Prostate gland (tissue), 2 donors: ENCODE results near the gene EEFSEC. TPM values are rescaled to one million over a fixed set of nuclear protein-coding genes. Genes with fewer than 3 reads are reported as not detected.

ENCODE experiments used
- DNase-seq: peaks from one replicate; pipeline ENCODE4 v3.0.0-alpha.2; 2019; ENCODE audit warnings: low spot score
- H3K27ac ChIP-seq, 2 donors: fragments of 200-600 bp; sonication (generic); 2 replicates each; pipeline ENCODE4 v1.5.1; 2017 to 2019
- H3K27me3 ChIP-seq: fragments of 200-600 bp; sonication (generic); replicated peaks from 2 replicates; pipeline ENCODE4 v1.5.1; 2019; ENCODE audit not compliant: insufficient read depth
- H3K36me3 ChIP-seq, 2 donors: fragments of 200-600 bp; sonication (generic); 1 replicate in 1 of 2; 2 replicates in 1 of 2; pipeline versions ENCODE4 v1.5.1 to v1.8.1; 2017 to 2019
- H3K4me1 ChIP-seq: fragments of 200-600 bp; sonication (generic); replicated peaks from 2 replicates; pipeline ENCODE4 v1.5.1; 2019
- H3K4me3 ChIP-seq, 2 donors: fragments of 200-600 bp; sonication (generic); 2 replicates each; pipeline ENCODE4 v1.5.1; 2017 to 2019
- H3K9me3 ChIP-seq: fragments of 200-600 bp; sonication (generic); 2 replicates; pipeline ENCODE4 v1.5.1; 2017
- POLR2A ChIP-seq: fragments of 450-650 bp; IDR thresholded peaks from one replicate; pipeline ENCODE4 v1.6.1; 2016; ENCODE audit warnings: antibody characterized with exemption, mild to moderate bottlenecking
- POLR2AphosphoS5 ChIP-seq: sonication (generic); formaldehyde crosslinking; IDR thresholded peaks from one replicate; pipeline ENCODE4 v1.6.1; 2017; ENCODE audit warnings: antibody characterized with exemption
- WGBS: methylation state at CpG from one replicate; pipeline ENCODE4 v1.1.5; 2018; 5-methylcytosine and 5-hydroxymethylcytosine counted together
- intact Hi-C: fragments of 100-400 bp; cut with DNase I; formaldehyde crosslinking; loops from one replicate; pipeline ENCODE4 v1.14.2; 2022
- total RNA-seq, 2 donors: library from RNA; depleted of rRNA; stranded (reverse); fragments of >200 nt; gene quantifications; one replicate each; pipeline ENCODE4 v1.1.0, GENCODE V29; 2016
- TF ChIP-seq, protein P1 (sequence below), 4 experiments: fragments of 200-600 bp in 2 of 4; fragments of 450-650 bp in 2 of 4; sonication (generic) in 2 of 4; IDR thresholded peaks; 1 replicate in 3 of 4; 2 replicates in 1 of 4; pipeline ENCODE4 v1.5.1; 2016 to 2019; ENCODE audit warnings: antibody characterized with exemption in 4 of 4, mild to moderate bottlenecking in 2 of 4, moderate library complexity in 2 of 4

Gene EEFSEC
- total RNA-seq, 2 donors from 2014 or later, result 24.7 to 26.1 TPM

DNA sequence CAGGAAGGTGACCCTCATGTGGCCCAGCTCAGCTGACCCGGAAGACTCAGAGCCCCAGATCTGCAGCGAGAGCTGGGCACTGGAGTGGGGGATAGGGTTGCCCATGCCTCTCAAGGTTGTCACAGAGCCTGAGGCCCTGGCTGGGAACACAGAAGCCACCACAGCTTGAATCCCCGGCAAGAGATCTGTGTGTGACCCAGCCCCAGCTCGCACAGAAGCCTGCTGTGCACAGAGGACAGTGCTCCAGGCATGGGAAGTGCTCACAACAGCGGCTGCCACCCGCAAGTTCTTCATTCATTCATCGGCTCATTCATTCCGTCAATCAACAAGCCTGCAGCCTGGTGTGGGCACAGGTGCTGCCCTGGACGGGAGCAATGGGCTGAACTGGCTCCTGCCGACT lies 277.0 kb downstream of the EEFSEC start:
- TF ChIP-seq POLR2AphosphoS5, result no peak
- Histone ChIP-seq H3K27ac (no peak overlapping the region), H3K27me3 (no peaks in the 10 kb centered on the region), H3K36me3 (no peaks in the 10 kb centered on the region), H3K4me3 (no peak overlapping the region), H3K9me3 (no peaks in the 10 kb centered on the region), H3K4me1 (peaks cover 4% of the 10 kb centered on the region)
- WGBS, result 82% methylated on average over 10 of the region's 10 CpGs
- DNase-seq, result no peak
- intact Hi-C loops, result no loop called here

DNA sequence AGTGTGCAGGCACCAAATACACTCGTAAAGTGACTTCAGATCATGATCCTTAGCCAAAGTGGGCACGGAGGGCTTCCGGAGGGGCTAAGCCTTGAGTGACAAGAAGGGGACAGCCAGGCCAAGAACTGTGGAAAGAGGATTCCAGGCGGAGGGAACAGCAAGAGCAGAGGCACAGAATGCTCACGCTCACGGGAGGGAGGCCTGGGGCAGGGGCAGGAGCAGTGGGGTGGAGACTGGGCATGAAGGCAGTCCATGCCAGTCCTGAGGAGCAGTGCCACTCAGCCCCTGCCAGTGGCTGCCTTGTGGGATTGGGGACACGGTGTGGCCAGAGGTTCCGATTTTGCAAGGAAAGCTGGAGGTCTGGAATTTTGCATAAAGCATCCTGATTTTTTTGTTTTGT lies 277.4 kb downstream of the EEFSEC start:
- Histone ChIP-seq H3K27ac (no peak overlapping the region), H3K4me1 (peaks cover 4% of the 10 kb centered on the region), H3K36me3 (no peaks in the 10 kb centered on the region), H3K4me3 (no peak overlapping the region), H3K27me3 (no peaks in the 10 kb centered on the region), H3K9me3 (no peaks in the 10 kb centered on the region)
- 88% methylated on average over 8 of the region's 8 CpGs for WGBS
- TF ChIP-seq POLR2A, result no peak
- TF ChIP-seq, protein P1, sequence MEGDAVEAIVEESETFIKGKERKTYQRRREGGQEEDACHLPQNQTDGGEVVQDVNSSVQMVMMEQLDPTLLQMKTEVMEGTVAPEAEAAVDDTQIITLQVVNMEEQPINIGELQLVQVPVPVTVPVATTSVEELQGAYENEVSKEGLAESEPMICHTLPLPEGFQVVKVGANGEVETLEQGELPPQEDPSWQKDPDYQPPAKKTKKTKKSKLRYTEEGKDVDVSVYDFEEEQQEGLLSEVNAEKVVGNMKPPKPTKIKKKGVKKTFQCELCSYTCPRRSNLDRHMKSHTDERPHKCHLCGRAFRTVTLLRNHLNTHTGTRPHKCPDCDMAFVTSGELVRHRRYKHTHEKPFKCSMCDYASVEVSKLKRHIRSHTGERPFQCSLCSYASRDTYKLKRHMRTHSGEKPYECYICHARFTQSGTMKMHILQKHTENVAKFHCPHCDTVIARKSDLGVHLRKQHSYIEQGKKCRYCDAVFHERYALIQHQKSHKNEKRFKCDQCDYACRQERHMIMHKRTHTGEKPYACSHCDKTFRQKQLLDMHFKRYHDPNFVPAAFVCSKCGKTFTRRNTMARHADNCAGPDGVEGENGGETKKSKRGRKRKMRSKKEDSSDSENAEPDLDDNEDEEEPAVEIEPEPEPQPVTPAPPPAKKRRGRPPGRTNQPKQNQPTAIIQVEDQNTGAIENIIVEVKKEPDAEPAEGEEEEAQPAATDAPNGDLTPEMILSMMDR (IDR thresholded peaks at IDR 0.05), result no peak
- TF ChIP-seq POLR2AphosphoS5, result no peak
- intact Hi-C loops, result no loop called here
- DNase-seq, result no peak

DNA sequence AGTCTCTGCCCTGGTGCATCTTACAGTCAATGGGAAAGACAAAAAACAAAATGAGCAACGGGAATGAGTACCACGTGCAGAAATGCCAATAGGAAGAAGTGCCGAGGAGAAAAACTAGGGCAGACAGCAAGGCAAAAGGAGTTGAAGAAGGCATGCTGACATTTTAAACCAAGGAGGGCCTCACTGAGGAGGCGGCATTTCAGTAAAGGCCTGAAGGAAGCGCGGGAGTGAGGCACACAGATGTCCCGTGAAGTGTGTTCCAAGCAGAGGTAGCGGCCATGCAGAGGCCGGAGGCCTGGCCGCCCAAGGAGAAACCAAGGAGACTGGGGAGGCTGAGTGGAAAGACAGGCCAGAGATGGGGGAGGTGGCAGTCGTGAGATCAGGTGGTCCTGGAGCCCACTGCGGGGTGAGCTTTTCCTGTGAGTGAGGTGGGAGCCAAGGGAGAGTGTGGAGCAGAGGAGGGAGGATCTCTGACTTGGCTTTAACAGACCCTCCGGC lies 278.6 kb downstream of the EEFSEC start:
- Histone ChIP-seq H3K27me3 (no peaks in the 10 kb centered on the region), H3K4me3 (peak overlapping the region; percentile 36 to 44), H3K9me3 (no peaks in the 10 kb centered on the region), H3K27ac (peak overlapping the region; percentile 61 to 72), H3K4me1 (peaks cover 4% of the 10 kb centered on the region), H3K36me3 (no peaks in the 10 kb centered on the region)
- intact Hi-C loops, result no loop called here
- 83% methylated on average over 13 of the region's 13 CpGs for WGBS
- TF ChIP-seq, protein P1 (IDR thresholded peaks at IDR 0.05), result no peak
- TF ChIP-seq POLR2A, result no peak
- TF ChIP-seq POLR2AphosphoS5, result no peak
- no peak for DNase-seq

DNA sequence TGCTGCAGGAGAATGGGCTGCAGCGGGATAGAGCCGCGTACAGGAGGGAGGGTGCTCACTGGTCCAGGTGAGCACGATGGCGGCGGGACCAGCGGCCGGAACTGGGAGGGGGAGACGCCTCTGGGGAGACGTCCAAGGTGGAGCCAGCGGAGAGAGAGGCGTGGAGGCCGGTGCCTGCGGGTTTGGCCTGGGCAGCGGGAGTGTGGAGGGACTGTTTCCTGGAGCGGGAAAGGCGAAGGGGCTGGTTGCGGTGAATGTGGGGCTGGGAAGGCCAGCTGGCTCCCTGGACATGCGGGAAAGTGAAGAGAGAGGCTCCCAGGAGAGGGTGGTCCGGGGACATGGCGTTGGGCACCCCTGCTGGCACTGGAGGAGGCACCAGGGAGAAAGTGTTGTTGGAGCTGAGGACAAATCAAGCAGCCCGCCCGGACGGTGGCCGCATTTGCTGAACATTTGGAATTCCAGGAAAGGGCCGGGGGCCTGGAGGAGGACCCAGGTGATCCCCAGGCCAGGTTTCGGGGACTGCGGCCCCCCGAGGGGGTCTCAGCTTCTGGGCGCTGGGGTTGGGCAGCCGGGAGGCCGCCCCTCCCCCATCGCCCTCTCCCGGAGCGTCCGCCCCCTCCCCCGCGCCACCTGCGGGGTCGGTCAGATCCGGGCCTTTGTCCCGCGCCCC lies 279.2 kb downstream of the EEFSEC start:
- H3K9me3 ChIP-seq, result no peaks in the 10 kb centered on the region
- 23% methylated on average over 26 of the region's 43 CpGs for WGBS
- intact Hi-C loops, result no loop called here
- no peaks in the 10 kb centered on the region for H3K27me3 ChIP-seq
- peak; percentile 54 for DNase-seq
- peak overlapping the region; percentile 36 to 44 for H3K4me3 ChIP-seq
- H3K36me3 ChIP-seq, result no peaks in the 10 kb centered on the region
- H3K4me1 ChIP-seq, result peaks cover 4% of the 10 kb centered on the region
- no peak for TF ChIP-seq POLR2AphosphoS5
- TF ChIP-seq, protein P1 (IDR thresholded peaks at IDR 0.05), result no peak
- TF ChIP-seq POLR2A, result no peak
- H3K27ac ChIP-seq, result peak overlapping the region; percentile 61 to 72

DNA sequence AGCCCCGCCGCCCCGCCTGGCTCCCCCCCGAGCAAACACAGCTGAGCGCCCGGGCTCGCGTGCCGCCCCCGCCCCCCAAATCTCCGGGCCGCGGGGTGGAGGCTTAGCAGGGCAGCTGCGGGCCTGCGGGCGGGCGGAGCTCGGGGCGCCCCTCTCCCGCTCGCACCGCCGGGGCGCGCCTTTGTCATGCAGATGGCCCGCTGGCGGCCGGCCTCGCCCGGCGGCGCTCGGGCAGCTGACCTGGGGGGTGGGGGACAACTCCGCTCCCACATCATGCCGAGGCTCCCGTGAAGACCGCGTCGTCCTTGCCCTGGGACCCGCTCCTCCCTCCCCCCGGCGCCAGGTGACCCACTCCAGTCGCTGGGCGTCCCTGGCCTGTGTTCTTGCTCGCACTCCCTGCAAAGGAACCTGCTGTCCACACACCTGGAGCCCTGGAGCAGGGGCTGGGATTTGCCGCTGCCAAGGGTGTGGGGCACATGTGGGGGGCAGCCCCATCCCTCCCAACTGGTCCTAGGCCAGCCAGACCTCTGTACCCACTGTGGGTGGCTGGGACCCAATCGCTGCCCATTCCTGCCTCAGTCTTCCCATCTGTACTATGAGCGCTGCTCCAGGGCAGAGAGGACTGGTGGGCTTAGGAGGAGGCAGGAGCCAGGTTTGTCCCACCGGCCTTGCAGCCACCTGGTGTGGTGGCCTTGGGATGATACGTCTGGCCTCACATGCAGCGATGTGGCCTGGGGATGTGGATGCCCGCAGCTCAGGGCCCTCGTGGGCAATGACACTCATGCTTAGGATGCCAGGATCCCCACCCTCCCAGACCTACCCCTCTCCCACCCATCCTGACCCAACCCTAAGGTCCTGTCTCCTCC lies 279.9 kb downstream of the EEFSEC start:
- TF ChIP-seq POLR2AphosphoS5 (no peak), POLR2A (no peak)
- TF ChIP-seq, protein P1 (IDR thresholded peaks at IDR 0.05), result peak in 1 of 4 experiments; percentile 10
- peak overlapping the region; percentile 61 to 72 for H3K27ac ChIP-seq
- H3K4me1 ChIP-seq, result peaks cover 4% of the 10 kb centered on the region
- H3K27me3 ChIP-seq, result no peaks in the 10 kb centered on the region
- intact Hi-C loops, result no loop called here
- WGBS, result 30% methylated on average over 28 of the region's 53 CpGs
- H3K4me3 ChIP-seq, result peak overlapping the region; percentile 36 to 44
- H3K9me3 ChIP-seq, result no peaks in the 10 kb centered on the region
- no peak for DNase-seq
- H3K36me3 ChIP-seq, result no peaks in the 10 kb centered on the region
